Small intestine (tissue), 7 donors: ENCODE measurements around the gene TEX29. TPM values are rescaled to one million over a fixed set of nuclear protein-coding genes. Genes with fewer than 3 reads are reported as not detected.

Experiments
- DNase-seq, 2 donors: peaks; one replicate each; pipeline versions ENCODE4 v3.0.0 to v3.0.0-alpha.2; 2013
- FAIRE-seq: peaks from 2 replicates; lab custom pipeline; 2012; peaks lifted over from hg19 to GRCh38; lab: Jason Lieb, UNC
- H3K27ac ChIP-seq, 3 donors: one replicate each; pipeline ENCODE4 v1.5.1; 2013; ENCODE audit warnings: low read length in 2 of 3, mild to moderate bottlenecking in 2 of 3, control low read depth in 1 of 3, inconsistent platforms in 1 of 3, low read depth in 1 of 3, moderate library complexity in 1 of 3
- H3K27me3 ChIP-seq, 3 donors: one replicate each; pipeline ENCODE4 v1.6.1; 2013; ENCODE audit warnings: low read length in 3 of 3, inconsistent platforms in 1 of 3; ENCODE audit not compliant: control insufficient read depth in 3 of 3, insufficient read depth in 3 of 3
- H3K36me3 ChIP-seq, 3 donors: one replicate each; pipeline ENCODE4 v1.6.1; 2013; ENCODE audit warnings: low read length in 3 of 3, inconsistent platforms in 1 of 3, low read depth in 1 of 3, mild to moderate bottlenecking in 1 of 3, moderate library complexity in 1 of 3; ENCODE audit not compliant: control insufficient read depth in 3 of 3, insufficient read depth in 2 of 3
- H3K4me1 ChIP-seq, 3 donors: one replicate each; pipeline ENCODE4 v1.6.1; 2013; ENCODE audit warnings: low read length in 2 of 3, inconsistent platforms in 1 of 3, low read depth in 1 of 3, mild to moderate bottlenecking in 1 of 3, moderate library complexity in 1 of 3; ENCODE audit not compliant: control insufficient read depth in 3 of 3, insufficient read depth in 2 of 3
- H3K4me3 ChIP-seq, 3 donors: one replicate each; pipeline ENCODE4 v1.5.1; 2013; ENCODE audit warnings: low read length in 3 of 3, control low read depth in 1 of 3, inconsistent platforms in 1 of 3, low read depth in 1 of 3, mild to moderate bottlenecking in 1 of 3, moderate library complexity in 1 of 3
- H3K9me3 ChIP-seq, 2 donors: one replicate each; pipeline ENCODE4 v1.6.1; 2013; ENCODE audit warnings: low read depth in 1 of 2, low read length in 1 of 2; ENCODE audit not compliant: control insufficient read depth in 2 of 2, insufficient read depth in 1 of 2
- WGBS, 3 donors: extraction: QIAGEN DNeasy Blood & Tissue Kit; methylation state at CpG; one replicate each; pipeline ENCODE4 v1.1.7; 2013; 5-methylcytosine and 5-hydroxymethylcytosine counted together
- polyA plus RNA-seq, 4 donors: library from polyadenylated mRNA; stranded (reverse) in 3 of 4; unstranded in 1 of 4; fragments of 200-250 nt in 3 of 4; fragments of 120-200 nt in 1 of 4; gene quantifications; one replicate each; pipeline versions ENCODE4 v1.2.1 to v1.2.3, GENCODE V29; 2013
- donor health status: healthy with polysubstance abuse.
- donor health status: control.
- donor health status: control.
- donor health status: Bipolar disorder and iron deficiency.
- donor health status: healthy.

Gene TEX29
- polyA plus RNA-seq, 4 donors = 0.15 to 5.8 (median 1.7) TPM

DNA sequence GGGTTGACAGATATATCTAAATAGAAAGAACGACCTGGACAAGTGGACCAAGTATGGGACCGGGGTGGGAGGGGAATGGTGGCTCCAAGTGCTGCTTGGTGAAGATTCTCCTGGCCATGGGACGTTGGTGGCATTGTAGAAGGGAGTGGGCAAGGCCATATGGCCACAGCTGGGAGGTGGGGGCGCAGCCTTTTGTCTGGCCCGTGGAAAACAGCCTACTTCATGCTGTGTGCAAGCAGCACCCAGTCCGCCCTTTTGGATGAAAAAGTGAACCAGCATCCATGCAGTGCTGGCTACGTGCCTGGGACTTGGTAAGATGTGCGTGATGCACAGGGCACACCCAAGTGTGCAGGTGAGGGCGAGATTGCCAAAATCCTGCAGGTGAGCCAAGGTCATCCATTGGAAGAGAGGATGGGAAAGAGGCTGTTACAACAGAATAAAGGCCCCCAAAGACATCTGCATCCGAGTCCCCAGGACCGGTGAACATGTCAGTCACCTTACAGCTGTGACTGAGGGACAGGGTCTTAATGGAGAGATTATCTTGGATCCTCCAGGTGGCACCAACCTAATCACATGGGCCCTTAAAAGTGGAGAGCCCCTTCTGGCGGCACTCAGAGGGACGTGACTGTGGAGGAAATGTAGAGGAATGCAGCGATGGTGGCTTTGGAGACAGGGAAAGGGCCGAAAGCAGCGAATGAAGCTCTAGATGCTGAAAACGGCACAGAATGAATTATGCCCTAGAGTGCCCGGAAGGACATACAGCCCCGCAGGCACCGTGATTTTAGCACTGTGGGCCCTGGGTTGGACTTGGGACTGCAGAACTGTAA is 40.8 kb downstream of the TEX29 start:
- no peaks in the 10 kb centered on the region for H3K9me3 ChIP-seq
- no peaks in the 10 kb centered on the region for H3K4me1 ChIP-seq
- FAIRE-seq (no peak), DNase-seq (no peak)
- H3K36me3 ChIP-seq = no peaks in the 10 kb centered on the region
- no peak overlapping the region for H3K4me3 ChIP-seq
- 77 to 81% (median 77%) methylated on average over 20 of the region's 20 CpGs for WGBS, 3 donors
- H3K27me3 ChIP-seq = peaks cover 0 to 9% (median 0%) of the 10 kb centered on the region in 3 donors
- no peak overlapping the region for H3K27ac ChIP-seq

DNA sequence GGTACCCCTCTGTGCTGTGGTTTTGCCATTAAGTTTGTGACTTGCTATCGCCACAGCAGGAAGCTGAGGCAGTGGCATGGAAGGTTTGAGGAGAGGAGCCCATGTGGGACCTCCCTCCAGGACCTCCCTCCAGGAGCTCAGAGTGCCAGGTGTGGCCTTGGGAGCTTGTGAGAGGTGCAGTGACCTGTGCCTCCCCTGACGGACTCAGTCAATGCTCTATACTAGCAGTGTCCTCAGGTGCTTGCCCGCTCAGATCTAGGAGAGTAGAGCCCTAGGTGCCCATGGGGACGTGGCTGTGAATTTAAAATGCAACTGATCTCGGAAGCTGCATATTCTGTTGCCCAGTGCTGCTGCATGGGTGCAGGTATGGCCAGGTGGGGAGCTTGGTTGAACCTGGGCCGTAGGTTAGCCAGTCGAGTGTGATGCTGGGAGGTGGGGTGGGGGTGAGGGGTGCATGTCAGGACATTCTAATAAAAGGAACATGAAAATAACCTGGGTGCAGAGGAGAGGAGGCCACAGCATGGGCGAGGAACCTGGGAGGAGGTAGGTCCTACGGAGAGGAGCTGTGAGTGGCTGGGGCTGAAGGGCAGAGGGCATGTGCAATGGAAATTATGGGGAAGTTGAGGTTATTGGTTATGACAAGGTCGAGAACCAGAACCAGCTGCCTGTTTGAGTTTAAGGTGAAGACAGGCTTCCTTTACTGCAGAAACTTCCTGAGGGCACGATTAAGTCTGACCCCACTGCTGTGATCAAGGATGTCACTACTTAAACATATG is 41.6 kb downstream of the TEX29 start:
- 71 to 74% (median 71%) methylated on average over 11 of the region's 11 CpGs for WGBS, 3 donors
- DNase-seq (no peak), FAIRE-seq (no peak)
- Histone ChIP-seq H3K27me3 (peaks cover 0 to 9% (median 0%) of the 10 kb centered on the region in 3 donors), H3K4me3 (no peak overlapping the region), H3K4me1 (no peaks in the 10 kb centered on the region), H3K27ac (no peak overlapping the region), H3K9me3 (no peaks in the 10 kb centered on the region), H3K36me3 (no peaks in the 10 kb centered on the region)

DNA sequence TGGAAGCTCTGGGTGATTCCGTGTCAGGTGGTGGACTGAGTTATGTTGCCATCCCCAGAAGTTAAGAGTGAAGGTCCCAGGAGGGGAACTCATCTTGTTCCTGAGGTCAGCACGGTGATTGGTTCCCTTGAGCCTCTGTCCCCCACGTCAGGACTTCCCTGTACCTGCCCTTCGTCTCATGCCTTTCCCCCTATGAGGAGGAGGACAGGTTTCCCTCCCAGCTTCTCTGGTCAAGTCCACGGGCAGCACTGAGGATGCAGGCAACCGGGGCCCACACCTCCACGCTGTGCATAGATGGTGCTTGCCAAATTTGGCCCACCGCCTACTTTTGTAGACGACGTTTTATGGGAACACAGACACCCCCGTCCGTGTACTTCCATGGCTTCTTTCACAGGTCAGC is 42.7 kb downstream of the TEX29 start:
- DNase-seq = no peak
- WGBS, 3 donors = 71 to 82% (median 77%) methylated on average over 12 of the region's 12 CpGs
- no peak overlapping the region for H3K4me3 ChIP-seq

DNA sequence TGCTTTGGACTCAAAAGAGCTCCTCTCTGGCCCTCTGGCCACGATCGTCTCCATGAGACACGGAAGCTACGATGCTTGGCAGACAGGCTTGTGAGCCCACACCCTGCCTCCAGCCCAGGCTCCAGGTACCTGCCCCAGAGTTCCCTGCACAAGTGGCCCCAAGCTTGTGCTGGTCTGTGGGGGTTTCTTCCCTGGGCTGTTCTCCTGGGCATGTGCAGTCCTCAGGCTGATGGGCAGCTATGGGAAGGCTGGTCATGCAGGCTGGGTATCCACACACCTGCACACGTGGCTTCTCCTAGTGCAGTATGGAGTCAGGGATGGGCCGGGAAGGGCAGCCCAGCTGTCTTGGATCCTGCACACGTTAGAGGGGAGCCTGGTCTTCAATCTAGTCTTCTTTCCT is 43.1 kb downstream of the TEX29 start:
- no peaks in the 10 kb centered on the region for H3K4me1 ChIP-seq
- H3K36me3 ChIP-seq = no peaks in the 10 kb centered on the region
- 74 to 83% (median 82%) methylated on average over 7 of the region's 7 CpGs for WGBS, 3 donors
- no peak overlapping the region for H3K27ac ChIP-seq
- DNase-seq (no peak), FAIRE-seq (no peak)
- H3K9me3 ChIP-seq = no peaks in the 10 kb centered on the region
- peaks cover 0 to 4% (median 0%) of the 10 kb centered on the region in 3 donors for H3K27me3 ChIP-seq
- H3K4me3 ChIP-seq = no peak overlapping the region

More for the DNA sequence above, 42.7 kb downstream of the TEX29 start:
- Histone ChIP-seq H3K27ac (no peak overlapping the region), H3K9me3 (no peaks in the 10 kb centered on the region), H3K36me3 (no peaks in the 10 kb centered on the region), H3K4me1 (no peaks in the 10 kb centered on the region), H3K27me3 (peaks cover 0 to 4% (median 0%) of the 10 kb centered on the region in 3 donors)
- no peak for FAIRE-seq

DNA sequence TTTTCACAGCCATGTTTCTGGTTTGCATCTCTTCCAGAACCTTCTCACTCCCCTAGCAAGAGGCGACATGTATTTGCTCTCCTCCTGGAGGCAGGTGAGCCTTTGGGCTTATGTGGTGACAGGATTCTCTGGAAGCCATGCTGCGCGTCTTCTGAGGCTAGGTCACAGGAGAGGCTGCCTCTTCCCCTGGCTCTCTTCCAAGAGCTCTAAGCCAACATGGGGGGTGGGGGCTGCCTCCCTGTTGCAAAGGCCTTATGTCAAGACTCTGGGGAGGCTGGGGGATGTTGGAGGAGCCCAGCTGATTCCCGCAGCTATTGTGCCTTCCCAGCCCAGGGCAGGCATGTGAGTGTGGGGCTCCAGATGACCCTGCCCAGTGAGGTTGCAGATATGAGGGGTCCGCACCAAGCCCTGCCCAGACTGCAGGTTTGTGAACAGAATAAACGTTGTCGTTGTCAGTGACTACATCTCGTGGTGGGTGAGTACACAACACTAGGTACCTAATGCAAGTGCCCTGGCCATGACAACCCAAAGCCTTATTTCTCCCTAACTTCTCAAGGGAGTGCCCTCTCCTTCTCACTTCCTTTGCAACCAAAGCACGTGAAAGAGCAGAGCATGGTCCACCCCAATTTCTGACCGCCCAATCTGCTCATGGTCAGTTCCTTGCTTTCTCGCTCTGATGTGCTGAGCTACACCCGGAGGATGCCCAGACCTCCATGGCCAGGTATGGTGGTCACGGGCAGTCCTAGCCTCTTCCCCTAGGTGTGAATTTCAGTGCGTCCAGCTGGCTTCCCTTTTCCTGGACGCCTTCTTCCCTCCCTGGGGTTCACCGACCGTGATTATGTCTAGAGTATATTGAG is 44.9 kb downstream of the TEX29 start:
- 79 to 87% (median 82%) methylated on average over 17 of the region's 17 CpGs for WGBS, 3 donors
- no peak overlapping the region for H3K4me3 ChIP-seq
- H3K9me3 ChIP-seq = no peaks in the 10 kb centered on the region
- no peak for FAIRE-seq
- H3K36me3 ChIP-seq = no peaks in the 10 kb centered on the region
- no peaks in the 10 kb centered on the region for H3K4me1 ChIP-seq
- H3K27ac ChIP-seq = no peak overlapping the region
- DNase-seq = no peak
- H3K27me3 ChIP-seq = peaks cover 0 to 4% (median 0%) of the 10 kb centered on the region in 3 donors

DNA sequence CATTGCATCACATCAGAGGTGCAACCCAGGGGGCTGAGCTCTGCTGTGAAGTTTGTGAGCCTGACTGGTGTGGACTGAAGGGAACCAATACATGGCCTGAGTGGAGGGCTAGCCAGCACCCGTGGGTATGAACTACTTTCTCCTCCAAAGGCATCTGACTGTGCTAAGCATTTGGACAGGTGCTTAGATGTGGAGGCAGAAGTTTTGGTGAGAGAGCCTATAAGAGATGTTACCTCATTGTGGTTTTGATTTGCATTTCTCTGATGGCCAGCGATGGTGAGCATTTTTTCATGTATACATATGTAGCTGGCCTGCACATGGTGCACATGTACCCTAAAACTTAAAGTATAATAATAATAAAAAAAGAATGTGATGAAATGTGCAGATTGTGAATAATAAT is 46.9 kb downstream of the TEX29 start:
- DNase-seq = no peak
- H3K36me3 ChIP-seq = no peaks in the 10 kb centered on the region
- FAIRE-seq = no peak
- no peaks in the 10 kb centered on the region for H3K4me1 ChIP-seq
- WGBS, 3 donors = 59 to 79% (median 68%) methylated on average over 2 of the region's 2 CpGs
- no peak overlapping the region for H3K4me3 ChIP-seq
- H3K27me3 ChIP-seq = peaks cover 0 to 4% (median 0%) of the 10 kb centered on the region in 3 donors
- no peak overlapping the region for H3K27ac ChIP-seq
- H3K9me3 ChIP-seq = no peaks in the 10 kb centered on the region

DNA sequence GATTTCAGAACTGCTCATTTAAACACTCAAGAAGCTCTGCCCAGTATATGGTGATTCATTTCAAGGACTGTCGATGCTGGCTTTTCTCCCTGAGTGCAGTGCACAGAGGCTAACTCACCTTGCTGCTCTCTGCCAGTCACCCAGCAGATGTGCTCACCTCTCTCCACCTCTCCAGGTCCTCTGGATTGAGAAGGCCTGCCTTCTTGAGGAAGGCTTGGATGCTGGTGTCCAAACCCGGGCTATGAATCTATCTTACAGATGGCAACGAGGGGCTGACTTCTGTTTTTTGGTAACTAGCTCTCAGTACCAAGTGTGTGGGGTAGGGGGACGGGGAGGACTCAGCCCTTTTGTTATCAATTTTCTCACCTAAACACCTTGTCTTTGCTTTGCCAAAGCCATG is 47.6 kb downstream of the TEX29 start:
- no peak for FAIRE-seq
- no peak for DNase-seq
- no peak overlapping the region for H3K4me3 ChIP-seq
- WGBS, 3 donors = 77 to 92% (median 85%) methylated on average over 4 of the region's 4 CpGs
- H3K27ac ChIP-seq = no peak overlapping the region
- no peaks in the 10 kb centered on the region for H3K9me3 ChIP-seq
- H3K27me3 ChIP-seq = peaks cover 0 to 4% (median 0%) of the 10 kb centered on the region in 3 donors
- H3K4me1 ChIP-seq = no peaks in the 10 kb centered on the region
- no peaks in the 10 kb centered on the region for H3K36me3 ChIP-seq

DNA sequence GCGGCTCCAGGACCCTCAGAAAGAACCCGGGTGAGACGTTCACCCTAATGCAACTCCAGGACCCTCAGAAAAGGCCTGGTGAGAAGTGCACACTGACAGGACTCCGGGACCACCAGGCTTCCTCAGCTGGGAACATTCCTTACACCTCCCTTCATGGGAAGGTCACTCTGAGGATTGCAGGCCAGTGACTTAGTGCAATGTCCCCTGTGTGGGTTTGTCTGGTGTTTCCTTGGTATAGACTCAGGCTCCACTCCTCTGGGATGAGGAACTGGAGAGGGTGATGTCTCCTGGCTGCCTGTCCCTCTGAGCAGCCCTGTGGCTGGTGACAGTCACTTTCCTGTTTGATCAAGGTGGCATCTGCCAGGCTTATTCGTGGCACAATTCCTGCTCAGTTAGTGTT is 49.7 kb downstream of the TEX29 start:
- Histone ChIP-seq H3K27me3 (peaks cover 0 to 4% (median 0%) of the 10 kb centered on the region in 3 donors), H3K9me3 (no peaks in the 10 kb centered on the region), H3K36me3 (no peaks in the 10 kb centered on the region), H3K27ac (no peak overlapping the region), H3K4me1 (no peaks in the 10 kb centered on the region), H3K4me3 (no peak overlapping the region)
- no peak for FAIRE-seq
- 82 to 90% (median 85%) methylated on average over 5 of the region's 5 CpGs for WGBS, 3 donors
- no peak for DNase-seq
